T-helper 9 cell (primary cell): Measurements from ENCODE around the gene DALRD3.

Experiments
- DNase-seq: peaks from one replicate; pipeline ENCODE4 v3.0.0-alpha.2; 2020
- total RNA-seq, 2 donors: gene quantifications; one replicate each; lab custom pipeline; 2026; lab: John Stamatoyannopoulos, UW

Gene DALRD3
- total RNA-seq = 25.1 to 32.5 reads per million in 2 donors

GRCh38 chr3:49017971-49018706, at the start of gene DALRD3:
DALRD3 (minus strand) TSS chr3:49018580; CDS start chr3:49018564, 16 bp downstream.
- peak; percentile 46 for DNase-seq

GRCh38 chr3:49058011-49058410, 39.6 kb upstream of the DALRD3 start:
- no peak for DNase-seq

GRCh38 chr3:49057268-49057667, 38.9 kb upstream of the DALRD3 start:
- no peak for DNase-seq

- no peak for DNase-seq
Measured at GRCh38 chr3:49054344-49054862, 36.0 kb upstream of the DALRD3 start.

- DNase-seq = no peak
Measured at GRCh38 chr3:49053543-49053942, 35.2 kb upstream of the DALRD3 start.

GRCh38 chr3:49035281-49035680, 16.9 kb upstream of the DALRD3 start:
- no peak for DNase-seq

GRCh38 chr3:49034650-49035049, 16.3 kb upstream of the DALRD3 start:
- no peak for DNase-seq

- no peak for DNase-seq
Measured at GRCh38 chr3:49032646-49033304, 14.4 kb upstream of the DALRD3 start.

GRCh38 chr3:49030321-49030720, 11.9 kb upstream of the DALRD3 start:
- DNase-seq = no peak

- no peak for DNase-seq
Measured at GRCh38 chr3:49029563-49029884, 11.1 kb upstream of the DALRD3 start.

GRCh38 chr3:49028673-49029562, 10.5 kb upstream of the DALRD3 start, which contains the start of gene IMPDH2:
IMPDH2 (minus strand) TSS chr3:49029398; CDS start chr3:49029350, 48 bp downstream.
- DNase-seq = peak; percentile 89

GRCh38 chr3:49028298-49028672, 9.9 kb upstream of the DALRD3 start:
- no peak for DNase-seq

GRCh38 chr3:49027634-49028033, 9.3 kb upstream of the DALRD3 start:
- no peak for DNase-seq

GRCh38 chr3:49026536-49026935, 8.2 kb upstream of the DALRD3 start:
- no peak for DNase-seq

- DNase-seq = no peak
Measured at GRCh38 chr3:49025793-49026520, 7.6 kb upstream of the DALRD3 start.

- DNase-seq = no peak
Measured at GRCh38 chr3:49025005-49025792, 6.8 kb upstream of the DALRD3 start.

- no peak for DNase-seq
Measured at GRCh38 chr3:49024449-49024848, 6.1 kb upstream of the DALRD3 start.

- no peak for DNase-seq
Measured at GRCh38 chr3:49023775-49024174, 5.4 kb upstream of the DALRD3 start.

- no peak for DNase-seq
Measured at GRCh38 chr3:49022688-49023171, 4.3 kb upstream of the DALRD3 start.

- peak; percentile 92 for DNase-seq
Measured at GRCh38 chr3:49021813-49022687, 3.7 kb upstream of the DALRD3 start, which contains the start of gene NDUFAF3. NDUFAF3 (plus strand) TSS chr3:49022121; CDS start chr3:49022145, 24 bp downstream.
